Lower leg skin (tissue), 4 donors: ENCODE results near the gene SASH1. TPM values are rescaled to one million over a fixed set of nuclear protein-coding genes. Genes with fewer than 3 reads are reported as not detected.

ENCODE experiments used
- DNase-seq, 2 donors: peaks; one replicate each; pipeline ENCODE4 v3.0.0-alpha.2; 2019; ENCODE audit warnings: low spot score in 2 of 2
- H3K4me3 ChIP-seq: fragments of 200-600 bp; sonication (generic); 2 replicates; pipeline ENCODE4 v1.5.1; 2017; ENCODE audit warnings: mild to moderate bottlenecking, low read depth; ENCODE audit not compliant: poor library complexity, severe bottlenecking
- CTCF ChIP-seq, 3 donors: fragments of 450-650 bp; IDR thresholded peaks; one replicate each; pipeline ENCODE4 v1.5.1; 2016; ENCODE audit warnings: antibody characterized with exemption in 3 of 3, mild to moderate bottlenecking in 3 of 3, moderate library complexity in 2 of 3
- POLR2A ChIP-seq, 2 donors: fragments of 450-650 bp; IDR thresholded peaks; one replicate each; pipeline ENCODE4 v1.6.1; 2016 to 2017; ENCODE audit warnings: antibody characterized with exemption in 2 of 2, mild to moderate bottlenecking in 1 of 2, moderate library complexity in 1 of 2
- WGBS, 2 donors: methylation state at CpG; one replicate each; pipeline ENCODE4 v1.1.5; 2018; 5-methylcytosine and 5-hydroxymethylcytosine counted together
- intact Hi-C: fragments of 100-400 bp; cut with DNase I; formaldehyde crosslinking; loops from one replicate; pipeline ENCODE4 v1.15.0; 2023; ENCODE audit warnings: low total_unique reads
- total RNA-seq, 4 donors: library from RNA; depleted of rRNA; stranded (reverse); fragments of >200 nt; gene quantifications; one replicate each; pipeline ENCODE4 v1.1.0, GENCODE V29; 2016

SASH1 gene
- total RNA-seq, 4 donors from 2014 or later, result 74.9 to 106 (median 91.5) TPM

GRCh38 chr6:148502773-148503135 lies 160.1 kb downstream of the SASH1 start:
- intact Hi-C loops, result no loop called here
- no peak for TF ChIP-seq POLR2A (IDR thresholded peaks at IDR 0.05)
- TF ChIP-seq CTCF (IDR thresholded peaks at IDR 0.05), result no peak
- no peak overlapping the region for H3K4me3 ChIP-seq
- no peak for DNase-seq
- WGBS, 2 donors, result 77 to 83% methylated on average over 6 of the region's 6 CpGs

- DNase-seq, result no peak
- WGBS, 2 donors, result 0 to 100% methylated on average over 1 of the region's 1 CpG
- intact Hi-C loops, result no loop called here
- H3K4me3 ChIP-seq, result no peak overlapping the region
- TF ChIP-seq CTCF (IDR thresholded peaks at IDR 0.05) (no peak), POLR2A (IDR thresholded peaks at IDR 0.05) (no peak)
Observed at GRCh38 chr6:148503703-148504102, 161.1 kb downstream of the SASH1 start.

GRCh38 chr6:148507774-148508173 lies 165.1 kb downstream of the SASH1 start:
- WGBS, 2 donors, result 39 to 62% methylated on average over 5 of the region's 5 CpGs
- peak in 1 of 2 donors; percentile 82 for DNase-seq
- intact Hi-C loops, result no loop called here
- H3K4me3 ChIP-seq, result no peak overlapping the region
- TF ChIP-seq CTCF (IDR thresholded peaks at IDR 0.05), result no peak
- TF ChIP-seq POLR2A (IDR thresholded peaks at IDR 0.05), result no peak

- intact Hi-C loops, result no loop called here
- TF ChIP-seq POLR2A (IDR thresholded peaks at IDR 0.05), result no peak
- no peak for TF ChIP-seq CTCF (IDR thresholded peaks at IDR 0.05)
- DNase-seq, result no peak
- peak overlapping the region; percentile 32 for H3K4me3 ChIP-seq
- 16 to 19% methylated on average over 14 of the region's 14 CpGs for WGBS, 2 donors
Observed at GRCh38 chr6:148508401-148509041, 165.9 kb downstream of the SASH1 start.

- intact Hi-C loops, result no loop called here
- TF ChIP-seq POLR2A (IDR thresholded peaks at IDR 0.05) (no peak), CTCF (IDR thresholded peaks at IDR 0.05) (no peak)
- peak overlapping the region; percentile 32 for H3K4me3 ChIP-seq
- no peak for DNase-seq
- 45 to 50% methylated on average over 14 of the region's 14 CpGs for WGBS, 2 donors
Observed at GRCh38 chr6:148509119-148509799, 166.6 kb downstream of the SASH1 start.
